CD8-positive, alpha-beta memory T cell (primary cell): ENCODE data around the gene SSH2. TPM values are rescaled to one million over a fixed set of nuclear protein-coding genes. Genes with fewer than 3 reads are reported as not detected.

Source experiments
- CTCF ChIA-PET: fragments of 350-600 bp; sonication (Branson Sonifier 250); formaldehyde crosslinking; loops from one replicate; lab custom pipeline; 2021; ENCODE audit warnings: antibody characterized with exemption; lab: Charles Lee
- POLR2A ChIA-PET: fragments of 350-600 bp; sonication (Branson Sonifier 250); formaldehyde crosslinking; loops from one replicate; lab custom pipeline; 2021; ENCODE audit warnings: antibody characterized with exemption; lab: Charles Lee
- DNase-seq, 5 donors: peaks; one replicate each; pipeline versions ENCODE4 v3.0.0 to v3.0.0-alpha.2; 2020 to 2022; ENCODE audit warnings: mixed read lengths in 1 of 5
- H3K27ac ChIP-seq: one replicate; pipeline ENCODE4 v1.7.0; 2013; ENCODE audit warnings: low read depth, mild to moderate bottlenecking, low read length, moderate library complexity
- H3K27me3 ChIP-seq: 2 replicates; pipeline ENCODE4 v1.7.0; 2013; ENCODE audit warnings: low read length, mild to moderate bottlenecking; ENCODE audit not compliant: insufficient read depth, poor library complexity, severe bottlenecking
- H3K36me3 ChIP-seq: 2 replicates; pipeline ENCODE4 v1.7.0; 2013; ENCODE audit warnings: mild to moderate bottlenecking, low read length, moderate library complexity; ENCODE audit not compliant: insufficient read depth
- H3K4me1 ChIP-seq: 2 replicates; pipeline ENCODE4 v1.7.0; 2013; ENCODE audit warnings: mild to moderate bottlenecking, low read length, moderate library complexity; ENCODE audit not compliant: insufficient read depth
- H3K4me3 ChIP-seq: 2 replicates; pipeline ENCODE4 v1.7.0; 2013; ENCODE audit warnings: mild to moderate bottlenecking, low read length
- H3K9me3 ChIP-seq: 2 replicates; pipeline ENCODE4 v1.7.0; 2013; ENCODE audit warnings: mild to moderate bottlenecking, low read length
- H3K27ac Mint-ChIP-seq, 8 donors: one replicate each; pipeline ENCODE4 v1.8.0; 2020 to 2021; ENCODE audit warnings: mixed read lengths in 8 of 8, mild to moderate bottlenecking in 6 of 8, inconsistent platforms in 3 of 8, moderate library complexity in 3 of 8
- H3K27me3 Mint-ChIP-seq, 2 donors: one replicate each; pipeline ENCODE4 v1.8.0; 2020 to 2021; ENCODE audit warnings: mixed read lengths in 2 of 2, mild to moderate bottlenecking in 1 of 2, moderate library complexity in 1 of 2
- H3K36me3 Mint-ChIP-seq, 3 donors: one replicate each; pipeline ENCODE4 v1.8.0; 2020 to 2021; ENCODE audit warnings: mixed read lengths in 3 of 3, inconsistent platforms in 1 of 3, mild to moderate bottlenecking in 1 of 3
- H3K4me1 Mint-ChIP-seq, 3 donors: one replicate each; pipeline ENCODE4 v1.8.0; 2020 to 2021; ENCODE audit warnings: mixed read lengths in 3 of 3, inconsistent platforms in 1 of 3, mild to moderate bottlenecking in 1 of 3
- H3K4me3 Mint-ChIP-seq, 7 donors: one replicate each; pipeline ENCODE4 v1.8.0; 2020 to 2021; ENCODE audit warnings: mixed read lengths in 7 of 7, mild to moderate bottlenecking in 6 of 7, moderate library complexity in 4 of 7, inconsistent platforms in 2 of 7
- H3K9me3 Mint-ChIP-seq, 5 donors: one replicate each; pipeline ENCODE4 v1.8.0; 2020 to 2022; ENCODE audit warnings: mixed read lengths in 5 of 5, mild to moderate bottlenecking in 3 of 5, moderate library complexity in 2 of 5, inconsistent platforms in 1 of 5
- polyA plus RNA-seq: library from polyadenylated mRNA; unstranded; fragments of 300-500 nt; fragmentation: Illumina TruSeq; gene quantifications from one replicate; pipeline ENCODE4 v1.2.3, GENCODE V29; 2021
- total RNA-seq, 2 experiments: library from RNA; stranded (reverse); gene quantifications; one replicate each; pipeline ENCODE4 v1.2.3, GENCODE V29; 2021

The SSH2 gene
- total and polyA plus RNA-seq, 3 experiments from 2014 or later: 28.1 to 35.9 (median 32.1) TPM

GRCh38 chr17:29588017-29588561, 341.9 kb downstream of the SSH2 start:
- Mint-ChIP-seq H3K27ac (peak overlapping the region; percentile 83 to 97 (median 96)), H3K36me3 (peaks cover 0 to 11% (median 1%) of the 10 kb centered on the region in 3 donors), H3K27me3 (no peaks in the 10 kb centered on the region), H3K4me3 (peak overlapping the region; percentile 89 to 95 (median 93)), H3K9me3 (no peaks in the 10 kb centered on the region), H3K4me1 (peaks cover 59 to 83% (median 68%) of the 10 kb centered on the region in 3 donors)
- Histone ChIP-seq H3K4me3 (peak overlapping the region; percentile 74), H3K4me1 (peaks cover 75% of the 10 kb centered on the region), H3K9me3 (no peaks in the 10 kb centered on the region), H3K36me3 (no peaks in the 10 kb centered on the region), H3K27me3 (no peaks in the 10 kb centered on the region), H3K27ac (peak overlapping the region; percentile 47)
- DNase-seq: no peak
- CTCF ChIA-PET: interaction anchor here (0.8 to 26.2 kb wide), 5 partner anchors 11 to 191 kb away, joined by 3 to 436 read pairs (median 3); no protein-coding TSS in a partner anchor
- POLR2A ChIA-PET: interaction anchor here (0.6 to 2.0 kb wide), 6 partner anchors 16 to 28 kb away, joined by 3 to 18 read pairs (median 3); partner anchors contain the start of genes ABHD15 and TP53I13

GRCh38 chr17:29587591-29587990, 342.4 kb downstream of the SSH2 start:
- Histone ChIP-seq H3K4me1 (peaks cover 73% of the 10 kb centered on the region), H3K9me3 (no peaks in the 10 kb centered on the region), H3K27me3 (no peaks in the 10 kb centered on the region), H3K36me3 (no peaks in the 10 kb centered on the region), H3K4me3 (peak overlapping the region; percentile 74), H3K27ac (no peak overlapping the region)
- CTCF ChIA-PET: interaction anchor here (0.8 to 26.2 kb wide), 4 partner anchors 15 to 191 kb away, joined by 3 to 436 read pairs (median 5); no protein-coding TSS in a partner anchor
- no peak for DNase-seq
- Mint-ChIP-seq H3K27ac (peak overlapping the region; percentile 83 to 97 (median 96)), H3K27me3 (no peaks in the 10 kb centered on the region), H3K4me3 (peak overlapping the region; percentile 89 to 95 (median 93)), H3K4me1 (peaks cover 56 to 79% (median 67%) of the 10 kb centered on the region in 3 donors), H3K9me3 (no peaks in the 10 kb centered on the region), H3K36me3 (peaks cover 0 to 16% (median 1%) of the 10 kb centered on the region in 3 donors)
- POLR2A ChIA-PET: interaction anchor here (0.9 to 2.0 kb wide), 4 partner anchors 15 to 29 kb away, joined by 3 to 18 read pairs (median 5); no protein-coding TSS in a partner anchor

GRCh38 chr17:29586676-29587469, 343.2 kb downstream of the SSH2 start:
- H3K4me1 Mint-ChIP-seq: peaks cover 56 to 71% (median 60%) of the 10 kb centered on the region in 3 donors
- CTCF ChIA-PET: interaction anchor here (1.3 to 26.2 kb wide), 6 partner anchors 14 to 344 kb away, joined by 3 to 436 read pairs (median 5); no protein-coding TSS in a partner anchor
- peak overlapping the region; percentile 57 to 97 (median 87) for H3K27ac Mint-ChIP-seq
- H3K27ac ChIP-seq: no peak overlapping the region
- H3K36me3 ChIP-seq: no peaks in the 10 kb centered on the region
- H3K27me3 ChIP-seq: no peaks in the 10 kb centered on the region
- H3K4me3 Mint-ChIP-seq: peak overlapping the region; percentile 48 to 95 (median 92)
- DNase-seq: no peak
- H3K9me3 ChIP-seq: no peaks in the 10 kb centered on the region
- POLR2A ChIA-PET: interaction anchor here (0.9 to 1.8 kb wide), 2 partner anchors 14 to 27 kb away, joined by 3 to 7 read pairs; no protein-coding TSS in a partner anchor
- peaks cover 0 to 23% (median 1%) of the 10 kb centered on the region in 3 donors for H3K36me3 Mint-ChIP-seq
- no peaks in the 10 kb centered on the region for H3K27me3 Mint-ChIP-seq
- H3K4me3 ChIP-seq: no peak overlapping the region
- no peaks in the 10 kb centered on the region for H3K9me3 Mint-ChIP-seq
- H3K4me1 ChIP-seq: peaks cover 65% of the 10 kb centered on the region

GRCh38 chr17:29585080-29585751, 344.8 kb downstream of the SSH2 start:
- Mint-ChIP-seq H3K4me3 (peak overlapping the region in 4 of 7 donors; percentile 37 to 66 (median 44)), H3K27ac (peak overlapping the region in 7 of 8 donors; percentile 19 to 91 (median 61))
- H3K4me1 ChIP-seq: peaks cover 55% of the 10 kb centered on the region

GRCh38 chr17:29584452-29585079, 345.5 kb downstream of the SSH2 start:
- no peaks in the 10 kb centered on the region for H3K27me3 ChIP-seq
- Mint-ChIP-seq H3K4me3 (peak overlapping the region in 1 of 7 donors; percentile 66), H3K9me3 (no peaks in the 10 kb centered on the region), H3K27me3 (peaks cover 0 to 2% of the 10 kb centered on the region in 2 donors), H3K4me1 (peaks cover 44 to 57% (median 47%) of the 10 kb centered on the region in 3 donors), H3K27ac (peak overlapping the region in 6 of 8 donors; percentile 51 to 90 (median 74)), H3K36me3 (peaks cover 0 to 35% (median 4%) of the 10 kb centered on the region in 3 donors)
- DNase-seq: no peak
- H3K4me3 ChIP-seq: no peak overlapping the region
- H3K36me3 ChIP-seq: no peaks in the 10 kb centered on the region
- peaks cover 50% of the 10 kb centered on the region for H3K4me1 ChIP-seq
- no peaks in the 10 kb centered on the region for H3K9me3 ChIP-seq
- H3K27ac ChIP-seq: no peak overlapping the region
- ChIA-PET POLR2A (interaction anchor here (0.7 kb wide), 1 partner anchor 21 kb away, joined by 6 read pairs; no protein-coding TSS in a partner anchor), CTCF (interaction anchor here (9.6 to 26.2 kb wide), 2 partner anchors 16 to 29 kb away, joined by 81 to 436 read pairs; partner anchors contain the start of genes ABHD15 and TP53I13)

More at GRCh38 chr17:29585080-29585751, 344.8 kb downstream of the SSH2 start:
- H3K27me3 ChIP-seq: no peaks in the 10 kb centered on the region
- H3K9me3 ChIP-seq: no peaks in the 10 kb centered on the region
- Mint-ChIP-seq H3K27me3 (peaks cover 0 to 2% of the 10 kb centered on the region in 2 donors), H3K9me3 (no peaks in the 10 kb centered on the region), H3K4me1 (peaks cover 46 to 59% (median 50%) of the 10 kb centered on the region in 3 donors), H3K36me3 (peaks cover 0 to 31% (median 4%) of the 10 kb centered on the region in 3 donors)
- H3K36me3 ChIP-seq: no peaks in the 10 kb centered on the region
- CTCF ChIA-PET: interaction anchor here (1.3 to 26.2 kb wide), 4 partner anchors 13 to 346 kb away, joined by 3 to 436 read pairs (median 5); no protein-coding TSS in a partner anchor
- H3K27ac ChIP-seq: peak overlapping the region; percentile 24
- H3K4me3 ChIP-seq: no peak overlapping the region
- DNase-seq: peak in 1 of 5 donors; percentile 30
- POLR2A ChIA-PET: no interaction called here

- Mint-ChIP-seq H3K4me1 (peaks cover 44 to 57% (median 47%) of the 10 kb centered on the region in 3 donors), H3K27me3 (peaks cover 0 to 2% of the 10 kb centered on the region in 2 donors), H3K4me3 (peak overlapping the region in 1 of 7 donors; percentile 48), H3K9me3 (no peaks in the 10 kb centered on the region), H3K27ac (peak overlapping the region in 6 of 8 donors; percentile 38 to 90 (median 66)), H3K36me3 (peaks cover 0 to 40% (median 4%) of the 10 kb centered on the region in 3 donors)
- CTCF ChIA-PET: interaction anchor here (9.6 to 26.2 kb wide), 3 partner anchors 10 to 30 kb away, joined by 81 to 436 read pairs (median 113); partner anchors contain the start of genes ABHD15, ANKRD13B and TP53I13
- Histone ChIP-seq H3K36me3 (no peaks in the 10 kb centered on the region), H3K9me3 (no peaks in the 10 kb centered on the region), H3K27ac (no peak overlapping the region), H3K4me3 (no peak overlapping the region), H3K27me3 (no peaks in the 10 kb centered on the region), H3K4me1 (peaks cover 50% of the 10 kb centered on the region)
- POLR2A ChIA-PET: interaction anchor here (1.2 kb wide), 1 partner anchor 11 kb away, joined by 3 read pairs; no protein-coding TSS in a partner anchor
- no peak for DNase-seq
Observed at GRCh38 chr17:29583324-29584248, 346.4 kb downstream of the SSH2 start.
